ENCODE measurements around the gene PNPLA1.

PNPLA1 gene

DNA sequence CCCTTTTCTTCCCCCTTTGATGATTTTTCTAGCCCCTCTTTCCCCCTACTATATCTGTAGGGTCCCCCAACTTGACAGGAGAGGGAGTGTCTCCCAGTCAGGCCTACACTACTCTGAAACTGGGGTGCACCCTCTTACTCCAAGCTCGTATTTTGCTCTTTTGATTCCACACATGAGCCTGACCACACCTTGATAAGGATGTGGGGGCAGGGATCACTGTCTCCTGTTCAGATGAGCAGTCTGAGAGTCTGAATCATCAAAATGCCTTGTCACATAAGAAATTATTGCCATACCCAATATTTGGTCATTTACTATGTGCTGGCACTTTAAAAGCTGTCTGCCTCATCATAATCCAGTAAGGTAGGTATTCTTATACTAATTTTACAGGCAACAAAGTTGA is 15.9 kb downstream of the PNPLA1 start:
- DNase-seq = no peak

DNA sequence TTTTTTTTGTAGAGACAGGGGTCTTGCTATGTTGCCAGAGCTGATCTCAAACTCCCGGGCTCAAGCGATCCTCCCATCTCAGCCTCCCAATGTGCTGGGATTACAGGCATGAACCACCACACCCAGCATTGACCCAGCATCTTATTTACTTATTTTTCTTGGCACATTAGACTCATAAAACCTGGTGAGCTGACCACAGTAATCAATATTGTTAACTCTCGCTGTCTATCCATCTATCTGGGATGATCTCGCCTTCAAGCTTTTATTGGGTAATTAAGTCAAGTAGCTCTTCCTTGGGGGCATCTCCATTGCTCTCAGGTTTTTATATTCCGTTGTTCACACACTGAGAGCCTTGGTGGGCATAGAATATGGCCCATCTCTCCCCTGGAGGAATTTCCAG is 17.0 kb downstream of the PNPLA1 start:
- DNase-seq = no peak

DNA sequence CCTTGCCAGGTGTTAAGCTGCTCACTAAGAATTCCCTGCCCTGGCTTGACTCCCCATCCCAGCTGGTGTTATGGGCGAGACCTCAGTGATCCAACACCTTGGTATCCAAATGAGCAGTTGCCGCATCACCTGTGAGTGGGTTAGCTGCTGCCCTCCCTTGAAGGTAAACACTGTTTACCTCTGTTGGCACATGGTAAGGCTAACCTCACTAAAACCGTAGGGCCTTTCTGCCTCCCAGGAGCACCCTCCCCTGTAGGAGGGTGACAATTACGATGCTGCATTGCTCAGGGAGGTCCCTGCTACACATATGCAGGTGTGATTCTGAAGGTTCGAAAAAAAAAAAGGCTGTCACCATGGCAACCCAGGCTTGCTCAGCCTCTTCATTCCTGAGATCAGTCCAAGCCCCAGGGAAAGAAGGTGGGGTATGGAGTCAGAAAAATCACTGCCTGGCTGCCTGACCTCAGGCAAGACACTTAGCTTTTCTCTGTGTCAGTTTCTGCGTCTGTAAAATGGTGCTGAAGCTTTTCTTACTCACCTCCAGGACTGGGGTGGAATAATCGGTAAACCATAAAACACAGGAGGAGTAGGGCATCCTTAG is 19.5 kb downstream of the PNPLA1 start:
- DNase-seq = peak; percentile 72

DNA sequence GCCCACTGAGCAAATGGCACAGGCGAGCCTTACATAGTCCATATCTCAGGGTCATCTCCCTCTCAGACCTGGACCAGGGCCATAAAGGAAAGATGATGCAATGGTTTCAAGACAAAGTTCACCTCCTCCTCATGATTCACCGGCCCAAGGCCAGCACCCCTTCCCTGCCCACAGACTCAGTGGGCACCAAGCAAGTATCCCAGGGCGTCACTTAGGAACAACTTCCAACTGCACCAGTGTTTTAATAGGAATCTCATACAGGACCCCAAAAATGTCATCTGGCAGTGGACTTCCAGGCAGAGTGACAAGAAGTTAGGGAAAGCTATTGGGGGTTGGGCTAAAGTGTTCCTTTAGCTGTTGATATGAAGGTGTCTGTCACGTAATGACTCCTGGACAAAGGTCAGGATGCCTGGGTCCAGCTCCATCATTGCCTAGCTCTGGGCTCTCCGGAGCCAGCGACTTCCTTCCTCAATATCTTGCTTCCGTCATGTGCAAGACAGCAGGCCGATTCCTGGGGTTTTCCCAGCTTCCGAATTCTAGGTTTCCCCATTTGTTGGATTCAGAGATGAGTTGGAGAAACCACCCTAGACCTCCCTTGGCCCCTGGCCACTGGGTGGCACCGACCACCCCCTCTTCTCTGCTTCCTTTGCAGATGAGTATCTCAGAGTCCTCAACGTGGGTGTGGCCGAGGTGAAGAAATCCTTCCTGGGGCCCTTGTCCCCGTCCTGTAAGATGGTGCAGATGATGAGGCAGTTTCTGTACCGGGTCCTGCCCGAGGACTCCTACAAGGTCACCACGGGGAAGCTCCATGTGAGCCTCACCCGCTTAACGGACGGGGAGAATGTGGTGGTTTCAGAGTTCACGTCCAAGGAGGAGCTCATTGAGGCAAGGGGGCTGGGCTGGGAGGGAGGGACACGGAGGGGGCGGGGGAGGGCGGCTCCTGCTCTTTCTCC is 21.1 kb downstream of the PNPLA1 start:
- DNase-seq = no peak

DNA sequence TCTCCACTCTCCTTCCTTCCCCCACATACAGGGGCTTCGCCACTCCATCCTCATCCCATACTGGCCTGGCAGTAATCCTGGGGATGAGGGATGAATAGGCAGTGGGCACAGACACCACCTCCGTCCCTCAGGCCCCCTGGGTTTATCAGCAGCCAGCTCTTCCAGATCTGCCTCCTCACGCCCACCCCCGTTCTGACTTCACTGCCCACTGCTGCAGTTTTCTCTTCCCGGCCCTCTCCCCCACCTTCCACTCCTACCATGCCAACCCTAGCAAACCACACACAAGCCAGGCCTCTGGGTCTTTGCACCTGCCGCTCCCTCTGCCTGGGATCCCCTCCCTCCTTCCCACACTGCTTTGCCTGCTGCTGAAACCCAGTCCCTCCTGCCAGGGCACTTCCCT is 22.3 kb downstream of the PNPLA1 start:
- no peak for DNase-seq

DNA sequence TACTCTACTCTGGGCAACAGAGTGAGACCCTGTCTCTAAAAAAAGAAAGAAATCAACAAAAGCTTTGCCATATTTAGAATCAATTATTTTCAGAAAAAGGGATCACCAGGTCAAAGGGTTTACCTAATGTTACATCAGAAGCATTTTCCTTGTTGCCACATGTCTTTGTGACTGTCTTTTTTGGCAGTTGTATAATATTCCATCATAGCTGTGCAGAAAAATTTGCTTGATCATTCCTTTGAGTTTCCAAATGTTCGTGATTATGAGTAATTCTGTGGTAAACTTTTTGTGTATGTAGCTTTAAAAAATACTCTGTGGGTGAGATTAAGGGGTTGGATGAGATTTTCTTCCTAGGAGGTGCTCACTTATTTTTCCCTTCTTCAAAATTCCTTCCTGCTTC is 26.4 kb downstream of the PNPLA1 start:
- no peak for DNase-seq

DNA sequence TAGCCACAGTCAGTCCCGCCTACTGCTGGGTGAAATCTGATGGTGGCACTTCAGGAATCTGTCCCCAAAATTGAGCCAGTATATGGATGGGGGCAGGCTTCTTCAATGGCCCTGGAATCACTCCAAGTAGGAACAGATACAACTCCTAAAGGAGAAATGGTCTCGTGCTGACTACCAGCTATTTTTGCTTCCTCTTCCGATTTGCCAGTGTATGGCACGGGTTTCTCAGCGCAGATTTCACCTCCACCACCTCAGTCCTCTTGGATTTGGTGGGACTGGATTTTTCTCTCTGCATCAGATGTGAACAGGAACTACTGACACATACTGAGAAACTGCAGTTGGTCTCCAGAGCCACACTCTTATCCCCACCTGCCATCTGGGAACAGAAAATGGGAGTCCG is 27.2 kb downstream of the PNPLA1 start:
- DNase-seq = no peak

DNA sequence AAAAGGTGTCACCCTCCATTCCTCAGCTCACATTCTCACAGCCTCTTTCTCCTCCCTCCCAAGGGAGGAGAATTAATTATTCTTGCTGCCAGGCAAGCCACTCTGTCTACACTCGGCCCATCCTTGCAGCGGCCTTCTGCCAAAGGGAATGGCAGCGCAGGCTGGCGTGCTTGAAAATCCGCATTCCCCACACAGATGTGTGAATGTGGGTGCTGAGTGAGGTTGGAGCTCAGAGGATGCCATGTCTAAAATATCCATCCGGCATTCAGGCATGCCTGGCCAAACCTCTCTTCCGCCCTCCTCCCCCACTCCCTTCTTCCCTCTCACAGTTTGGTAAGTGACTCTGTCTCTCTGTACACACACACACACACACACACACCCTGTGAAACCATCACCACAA is 27.7 kb downstream of the PNPLA1 start:
- DNase-seq = no peak

DNA sequence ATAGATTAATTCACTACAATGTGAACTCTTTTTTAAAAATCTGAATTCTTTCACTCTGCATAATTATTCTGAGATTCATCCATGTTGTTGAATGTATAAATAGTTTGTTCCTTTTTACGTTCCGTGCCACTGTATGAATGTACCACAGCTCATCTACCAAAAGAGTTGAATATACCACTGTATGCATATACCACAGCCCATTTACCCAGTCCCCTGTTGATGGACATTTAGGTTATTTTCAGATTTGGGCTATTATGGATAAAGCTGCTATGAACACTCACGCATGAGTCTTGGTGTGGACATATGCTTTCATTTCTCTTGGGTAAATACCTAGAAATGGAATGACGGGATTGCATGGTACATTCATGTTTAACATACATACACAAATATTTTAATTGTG is 28.2 kb downstream of the PNPLA1 start:
- no peak for DNase-seq

DNA sequence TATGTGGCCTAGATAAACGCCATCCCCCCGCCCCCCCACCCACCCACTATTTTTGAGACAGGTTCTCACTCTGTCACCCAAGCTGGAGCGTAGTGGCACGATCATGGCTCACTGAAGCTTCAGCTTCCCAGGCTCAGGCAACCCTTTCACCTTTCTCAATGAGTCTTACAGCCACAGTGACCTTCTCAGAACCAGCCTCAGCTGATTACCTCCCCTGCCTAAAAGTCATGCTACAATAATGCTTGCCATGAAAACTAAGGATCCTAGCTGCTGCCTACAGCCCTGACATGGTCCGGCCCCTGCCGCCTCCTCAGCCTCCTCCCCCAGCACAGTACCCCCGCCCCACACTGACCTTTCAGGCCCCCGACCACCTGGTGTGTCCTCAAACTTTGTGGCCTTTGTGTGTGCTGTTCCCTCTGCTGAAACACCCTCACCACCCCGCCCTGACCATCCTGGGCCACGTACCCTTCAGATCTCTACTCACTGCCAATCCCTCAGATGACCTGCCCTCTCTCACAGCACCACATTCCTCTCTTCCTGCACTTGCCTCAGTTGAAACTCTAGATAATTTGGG is 31.3 kb downstream of the PNPLA1 start:
- no peak for DNase-seq

DNA sequence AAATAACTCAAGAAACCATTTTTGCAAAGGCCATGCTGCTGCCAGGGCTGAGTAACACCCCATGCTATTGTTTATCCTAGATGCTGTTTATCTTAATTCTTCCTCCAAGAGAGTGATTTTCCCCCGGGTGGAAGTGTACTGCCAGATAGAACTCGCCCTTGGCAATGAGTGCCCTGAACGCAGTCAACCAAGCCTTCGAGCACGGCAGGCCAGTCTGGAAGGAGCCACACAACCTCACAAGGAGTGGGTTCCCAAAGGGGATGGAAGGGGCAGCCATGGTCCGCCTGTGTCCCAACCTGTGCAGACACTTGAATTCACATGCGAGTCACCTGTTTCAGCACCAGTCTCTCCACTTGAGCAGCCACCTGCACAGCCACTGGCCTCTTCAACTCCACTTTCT is 31.9 kb downstream of the PNPLA1 start:
- DNase-seq = no peak

DNA sequence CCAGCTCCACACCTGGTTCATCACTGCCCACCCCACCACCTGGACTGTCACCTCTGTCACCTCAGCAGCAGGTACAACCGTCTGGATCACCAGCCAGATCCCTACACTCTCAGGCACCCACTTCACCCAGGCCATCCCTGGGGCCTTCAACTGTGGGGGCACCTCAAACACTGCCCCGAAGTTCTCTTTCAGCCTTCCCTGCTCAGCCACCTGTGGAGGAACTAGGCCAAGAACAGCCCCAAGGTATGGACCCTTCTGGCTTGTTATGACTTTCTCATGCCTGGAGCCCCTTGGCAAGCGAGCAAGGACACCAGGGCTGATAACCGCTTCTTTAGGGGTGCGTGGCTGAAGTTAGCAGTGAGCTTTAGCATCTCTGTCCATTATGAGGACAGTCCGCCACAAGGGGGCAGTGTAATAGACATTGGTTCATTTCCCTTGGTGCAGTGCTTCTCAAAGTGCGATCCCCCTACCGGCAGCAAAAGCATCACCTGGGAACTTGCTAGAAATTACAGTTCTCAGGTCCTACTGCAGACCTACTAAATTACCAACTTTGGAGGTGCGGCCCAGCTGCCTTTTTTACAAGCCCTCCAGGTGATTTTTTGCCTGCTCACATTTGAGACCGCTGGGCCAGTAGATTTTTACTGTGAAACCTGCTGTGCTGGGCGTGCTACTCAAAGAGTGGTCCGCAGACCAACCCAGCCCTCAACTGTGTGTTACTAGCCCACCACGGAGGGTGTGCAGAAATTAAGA is 32.5 kb downstream of the PNPLA1 start:
- peak; percentile 63 for DNase-seq

DNA sequence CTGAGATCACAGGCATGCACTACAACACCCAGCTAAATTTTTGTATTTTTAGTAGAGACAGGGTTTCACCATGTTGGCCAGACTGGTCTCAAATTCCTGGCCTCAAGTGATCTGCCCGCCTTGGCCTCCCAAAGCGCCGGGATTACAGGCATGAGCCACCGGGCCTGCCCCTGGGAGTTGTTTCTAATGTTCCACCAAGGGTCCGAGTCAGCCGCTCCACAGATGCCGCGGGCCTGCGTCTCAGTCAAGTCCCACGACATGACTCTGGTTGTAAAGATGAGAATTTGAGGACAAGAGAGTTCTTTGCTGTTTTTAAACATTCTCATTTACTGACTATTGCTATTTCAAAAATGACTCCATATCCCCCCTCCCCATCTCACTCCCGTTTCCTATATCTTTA is 36.0 kb downstream of the PNPLA1 start:
- no peak for DNase-seq

DNA sequence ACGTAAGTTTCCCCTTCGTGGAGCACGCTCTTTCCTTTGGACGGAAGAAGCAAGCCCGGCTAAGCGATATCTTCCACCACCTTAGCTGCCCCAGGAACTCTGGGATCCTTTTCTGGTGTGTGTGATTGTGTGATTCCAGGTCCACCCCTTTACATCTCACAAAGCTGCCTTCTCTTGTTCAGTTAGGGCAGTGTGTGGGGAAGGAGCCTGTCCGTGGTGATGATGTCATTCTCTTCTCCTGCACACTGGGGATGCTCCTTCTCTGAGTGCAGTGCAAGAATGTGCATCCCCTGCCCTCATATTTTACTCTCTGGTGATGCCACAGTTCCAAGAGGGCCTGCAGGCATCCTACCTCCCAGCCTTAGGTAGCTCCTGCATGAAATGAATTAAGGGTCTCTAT is 36.5 kb downstream of the PNPLA1 start:
- DNase-seq = no peak

DNA sequence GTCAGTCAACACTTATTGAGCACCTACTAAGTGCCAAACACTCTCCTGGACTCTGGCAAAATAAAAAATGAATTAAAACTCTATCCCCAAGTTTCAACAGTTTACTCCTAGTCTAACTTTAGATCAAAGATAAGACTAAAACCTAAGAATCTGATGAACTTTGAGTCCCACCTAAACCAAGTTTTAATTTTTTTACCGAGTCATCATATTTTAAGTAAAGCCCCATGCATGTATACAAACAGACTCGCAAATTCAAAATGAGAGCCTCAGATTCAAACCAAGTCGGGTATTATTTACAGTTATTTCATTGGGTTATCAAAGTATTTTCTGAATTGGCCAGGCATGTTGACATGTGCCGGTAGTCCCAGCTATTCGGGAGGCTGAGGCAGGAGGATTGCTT is 38.7 kb downstream of the PNPLA1 start:
- no peak for DNase-seq

DNA sequence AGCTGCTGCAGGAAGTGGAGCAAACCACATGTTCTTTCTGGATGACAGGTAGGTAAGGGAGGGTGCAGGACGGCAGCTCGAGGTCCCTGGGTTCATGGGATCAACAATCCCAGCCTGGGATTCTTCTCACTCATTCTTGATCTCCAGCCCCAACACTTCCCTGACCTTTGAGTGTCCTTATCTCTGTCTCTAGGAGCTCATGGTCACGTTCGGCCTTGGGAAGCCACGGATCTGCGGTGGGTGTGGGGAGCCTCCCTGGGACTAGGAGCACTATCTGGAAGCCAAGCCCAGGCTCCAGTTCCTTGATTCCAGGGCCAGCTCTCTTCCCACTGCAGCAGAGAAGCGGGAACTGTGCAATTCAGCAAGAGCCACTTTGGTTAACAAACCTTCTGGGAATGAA is 39.3 kb downstream of the PNPLA1 start:
- DNase-seq = no peak

DNA sequence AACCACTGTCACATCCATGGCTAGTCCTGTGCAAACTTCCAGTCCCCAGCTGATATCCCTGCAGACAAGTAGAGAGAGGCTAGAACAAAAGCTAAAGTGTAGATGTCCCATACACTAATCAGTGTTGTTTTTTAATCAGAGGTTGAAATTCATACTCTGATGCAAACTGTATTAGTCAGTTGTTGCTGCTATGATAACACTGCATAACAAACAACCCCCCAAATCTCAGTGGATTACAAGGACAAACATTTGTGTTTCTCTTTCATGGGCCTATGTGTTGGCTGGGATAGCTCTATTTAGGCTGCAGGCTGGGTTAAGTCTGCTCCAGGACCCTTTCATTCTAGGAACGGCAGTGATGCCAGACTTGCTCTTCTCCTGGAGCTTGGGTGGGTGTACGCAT is 40.0 kb downstream of the PNPLA1 start:
- no peak for DNase-seq

DNA sequence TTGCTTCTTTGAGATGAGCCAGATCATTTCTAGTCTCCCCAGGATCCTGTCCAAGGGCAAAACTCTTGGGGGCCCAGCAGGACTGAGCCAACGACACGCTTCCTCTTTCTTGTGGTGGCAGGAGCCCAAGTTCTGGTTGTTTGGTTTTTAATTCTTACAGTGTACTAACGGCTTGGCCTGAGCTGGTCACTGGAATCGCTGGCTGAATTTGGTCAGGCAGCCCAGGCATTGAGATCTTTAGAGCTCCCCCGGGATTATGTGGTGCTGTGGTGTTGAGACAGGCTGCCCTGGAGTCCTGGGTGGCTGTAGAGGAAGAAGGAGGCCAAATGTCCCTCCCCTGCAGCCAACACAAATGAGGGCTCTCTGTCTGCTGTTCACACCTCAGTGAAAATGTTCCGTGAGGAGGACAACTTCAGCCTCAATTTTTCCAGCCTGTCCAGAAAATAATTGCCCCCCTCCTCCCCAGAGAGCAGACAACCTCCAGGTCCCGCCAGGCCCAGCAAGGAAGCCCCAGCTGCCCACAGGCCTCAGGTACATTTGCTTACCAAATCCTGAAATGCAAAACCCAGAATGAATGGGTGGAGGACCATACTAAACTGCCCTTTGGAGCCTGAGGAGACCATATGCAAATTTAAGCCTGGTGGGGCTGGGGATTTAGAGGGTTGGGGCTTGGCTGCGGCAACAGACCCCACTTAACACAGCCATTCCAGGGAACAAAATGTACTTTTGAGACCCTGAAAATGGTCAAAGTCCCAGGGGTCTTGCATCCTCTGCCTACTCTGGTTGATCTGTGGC is 43.2 kb downstream of the PNPLA1 start:
- DNase-seq = no peak

DNA sequence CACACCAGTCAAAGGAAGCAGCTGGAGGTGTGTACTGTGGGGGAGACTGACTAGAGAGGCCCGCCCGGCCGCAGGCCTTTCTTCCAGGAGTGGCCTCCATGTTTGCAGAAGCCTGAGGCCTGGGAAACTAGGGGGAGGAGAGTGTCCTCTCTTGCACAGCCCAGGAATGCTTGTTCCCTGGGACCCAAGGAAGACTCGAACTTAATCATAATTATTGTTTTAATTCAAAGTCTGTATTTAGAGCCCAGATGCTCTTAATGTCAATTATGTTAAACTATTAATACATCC is 43.7 kb downstream of the PNPLA1 start:
- no peak for DNase-seq

DNA sequence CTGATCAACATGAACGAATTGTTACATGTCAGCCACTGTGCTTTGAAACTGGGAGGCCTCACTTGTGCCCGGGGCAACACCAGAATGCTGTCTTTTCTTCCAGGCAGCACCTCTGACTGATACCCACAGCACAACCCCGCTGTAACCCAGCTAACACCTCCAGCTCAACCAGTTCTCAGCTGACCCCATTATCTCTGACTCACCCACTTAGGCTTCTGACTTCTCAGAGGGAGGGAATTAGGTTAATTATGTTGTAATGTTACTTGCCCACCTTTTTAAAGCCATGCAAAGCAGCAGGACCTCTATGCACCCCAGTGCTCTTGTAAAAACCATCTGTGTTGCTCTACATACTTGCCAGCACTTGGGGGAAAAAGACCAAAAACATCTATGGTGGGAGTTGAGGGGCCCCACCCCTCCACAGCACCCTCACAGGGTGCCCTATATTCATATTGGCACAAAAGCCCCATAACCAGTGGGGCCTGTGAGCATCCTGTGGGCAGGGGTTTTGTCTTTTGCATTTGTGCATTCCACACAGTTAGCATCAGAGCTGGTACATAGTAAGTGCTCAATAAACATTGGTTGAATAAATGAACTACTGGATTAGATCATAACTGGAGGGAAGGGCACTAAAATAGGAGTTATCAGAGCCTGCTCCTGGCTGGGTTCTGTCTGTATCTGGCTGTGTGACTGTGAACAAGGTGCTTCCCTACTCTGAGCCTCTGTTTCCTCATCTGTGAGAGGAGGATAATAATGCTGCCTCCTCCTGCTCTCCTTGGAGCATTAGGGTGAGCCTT is 44.6 kb downstream of the PNPLA1 start:
- no peak for DNase-seq

DNA sequence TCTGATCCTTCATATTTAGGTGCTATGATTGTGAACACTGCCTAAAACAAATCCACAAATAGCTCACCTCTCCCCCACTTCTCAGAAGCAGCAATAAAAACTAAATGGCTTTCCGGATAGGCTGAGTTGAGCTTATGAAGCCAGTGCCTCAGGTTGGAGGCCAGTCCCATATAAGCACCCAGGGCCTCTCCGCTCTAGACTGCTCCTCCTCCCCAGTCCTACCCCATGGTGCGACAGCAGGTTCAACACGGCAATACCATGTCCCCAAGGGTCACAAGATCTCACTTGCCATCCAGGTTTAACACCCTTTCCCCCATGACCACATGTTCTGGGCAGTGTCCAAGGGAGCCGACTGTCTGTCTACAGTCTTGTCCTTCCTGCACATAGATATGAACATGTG is 46.1 kb downstream of the PNPLA1 start:
- no peak for DNase-seq

DNA sequence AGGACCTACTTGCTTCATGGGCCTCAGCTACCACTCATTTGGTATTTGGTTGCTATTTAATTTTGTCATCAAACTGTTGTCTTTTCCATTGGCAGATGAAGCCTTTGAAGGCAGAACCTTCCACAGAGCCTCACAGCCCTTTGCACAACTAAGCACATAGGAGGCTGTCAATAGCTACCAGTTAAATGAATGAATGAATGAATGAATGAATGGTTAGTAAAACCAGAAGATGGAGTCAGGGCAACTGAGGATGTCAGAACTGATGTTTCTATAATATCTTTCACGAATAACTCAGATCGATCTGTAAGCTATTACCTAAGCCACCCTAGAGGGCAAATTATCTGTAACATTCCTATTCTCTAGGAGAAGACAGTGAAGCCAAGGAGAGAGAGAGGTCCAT is 47.8 kb downstream of the PNPLA1 start:
- no peak for DNase-seq

Data from NCI-H2029 treated with DMSO at 0.1 percent for 48 hours (cell line).